H1 (cell line): ENCODE data around the gene VAT1L. TPM values are rescaled to one million over a fixed set of nuclear protein-coding genes. Genes with fewer than 3 reads are reported as not detected.

Experiments
- CTCF ChIA-PET: fragments of 300-600 bp; sonication (Branson Sonifier 250); formaldehyde crosslinking; loops from one replicate; lab custom pipeline; 2021; ENCODE audit not compliant: partially characterized antibody; lab: Charles Lee
- POLR2A ChIA-PET: fragments of 300-600 bp; sonication (Branson Sonifier 250); formaldehyde crosslinking; loops from one replicate; lab custom pipeline; 2021; ENCODE audit warnings: inconsistent platforms; ENCODE audit not compliant: partially characterized antibody; lab: Charles Lee
- DNase-seq, 2 experiments: peaks; one replicate each; pipeline versions ENCODE4 v3.0.0 to v3.0.0-alpha.2; 2010 to 2022; ENCODE audit warnings: low spot score in 2 of 2, low read depth in 1 of 2, mixed read lengths in 1 of 2
- FAIRE-seq: peaks from 2 replicates; lab custom pipeline; 2011; peaks lifted over from hg19 to GRCh38; lab: Jason Lieb, UNC
- H2AFZ ChIP-seq: 2 replicates; pipeline ENCODE4 v1.8.1; 2012; ENCODE audit warnings: low read length, inconsistent platforms
- H2AK5ac ChIP-seq: 2 replicates; pipeline ENCODE4 v1.6.1; 2013; ENCODE audit warnings: low read depth, low read length
- H2BK120ac ChIP-seq: replicated peaks from 2 replicates; pipeline ENCODE3; 2013; ENCODE audit warnings: low read depth, low read length, inconsistent platforms
- H2BK12ac ChIP-seq: 2 replicates; pipeline ENCODE4 v1.6.1; 2013; ENCODE audit warnings: low read depth, low read length
- H2BK15ac ChIP-seq: 2 replicates; pipeline ENCODE4 v1.6.1; 2013; ENCODE audit warnings: low read length
- H2BK20ac ChIP-seq: 2 replicates; pipeline ENCODE4 v1.6.1; 2013; ENCODE audit warnings: low read length
- H2BK5ac ChIP-seq: 2 replicates; pipeline ENCODE4 v1.6.1; 2013; ENCODE audit warnings: low read depth, low read length
- H3K14ac ChIP-seq: 2 replicates; pipeline ENCODE4 v1.6.1; 2013; ENCODE audit warnings: inconsistent platforms; ENCODE audit not compliant: insufficient read length
- H3K18ac ChIP-seq: 2 replicates; pipeline ENCODE4 v1.6.1; 2013; ENCODE audit warnings: low read length; ENCODE audit errors: extremely low read depth
- H3K23ac ChIP-seq: 2 replicates; pipeline ENCODE4 v1.6.1; 2013; ENCODE audit warnings: inconsistent platforms; ENCODE audit not compliant: insufficient read length
- H3K23me2 ChIP-seq: 2 replicates; pipeline ENCODE4 v1.6.1; 2013; ENCODE audit warnings: low read depth, low read length
- H3K27ac ChIP-seq: 2 replicates; pipeline ENCODE4 v1.6.1; 2011; ENCODE audit warnings: low read depth, low read length, inconsistent platforms
- H3K27me3 ChIP-seq, 4 experiments: replicated peaks in 1 of 4; 1 replicate in 1 of 4; 2 replicates in 3 of 4; pipeline versions ENCODE4 v1.6.1 to v1.8.1; 2011 to 2013; ENCODE audit warnings: low read length in 3 of 4, mild to moderate bottlenecking in 3 of 4, inconsistent platforms in 2 of 4, mixed read lengths in 2 of 4, moderate library complexity in 1 of 4; ENCODE audit not compliant: control insufficient read depth in 3 of 4, insufficient read depth in 3 of 4; ENCODE audit errors: extremely low read depth in 1 of 4
- H3K36me3 ChIP-seq, 4 experiments: 2 replicates each; pipeline versions ENCODE4 v1.6.1 to v1.8.1; 2011 to 2013; ENCODE audit warnings: mild to moderate bottlenecking in 4 of 4, low read length in 3 of 4, moderate library complexity in 2 of 4, control low read depth in 1 of 4, inconsistent platforms in 1 of 4; ENCODE audit not compliant: insufficient read depth in 4 of 4, control insufficient read depth in 2 of 4
- H3K4ac ChIP-seq: replicated peaks from 2 replicates; pipeline ENCODE3; 2013; ENCODE audit warnings: low read length, low read depth, mixed read lengths, inconsistent platforms; ENCODE audit not compliant: insufficient read length
- H3K4me1 ChIP-seq, 4 experiments: replicated peaks in 1 of 4; 1 replicate in 1 of 4; 2 replicates in 3 of 4; pipeline versions ENCODE4 v1.6.1 to v1.8.1; 2011 to 2013; ENCODE audit warnings: low read length in 3 of 4, inconsistent platforms in 2 of 4, mixed read lengths in 1 of 4; ENCODE audit not compliant: insufficient read depth in 4 of 4, control insufficient read depth in 3 of 4
- H3K4me2 ChIP-seq, 2 experiments: 2 replicates each; pipeline versions ENCODE4 v1.6.1 to v1.8.1; 2011 to 2013; ENCODE audit warnings: low read depth in 2 of 2, low read length in 2 of 2, control low read depth in 1 of 2, inconsistent platforms in 1 of 2, mild to moderate bottlenecking in 1 of 2; ENCODE audit not compliant: insufficient read depth in 1 of 2
- H3K4me3 ChIP-seq, 4 experiments: fragments of 200-600, 300-600 bp in 1 of 4; sonication (generic), shearing (Covaris generic), sonication (Bioruptor Twin) in 1 of 4; 2 replicates each; pipeline versions ENCODE4 v1.5.1 to v1.8.1; 2011 to 2016; ENCODE audit warnings: low read length in 4 of 4, low read depth in 3 of 4, control low read depth in 2 of 4, inconsistent platforms in 2 of 4, mild to moderate bottlenecking in 2 of 4, mixed read lengths in 1 of 4, moderate library complexity in 1 of 4; ENCODE audit not compliant: insufficient read depth in 2 of 4; ENCODE audit errors: extremely low read depth in 1 of 4
- H3K56ac ChIP-seq: replicated peaks from 2 replicates; pipeline ENCODE3; 2013; ENCODE audit warnings: low read depth, mild to moderate bottlenecking, mixed read lengths, low read length, inconsistent platforms; ENCODE audit not compliant: insufficient read length
- H3K79me1 ChIP-seq: 2 replicates; pipeline ENCODE4 v1.6.1; 2013; ENCODE audit warnings: low read depth, low read length, control low read depth
- H3K79me2 ChIP-seq, 2 experiments: 2 replicates each; pipeline versions ENCODE4 v1.6.1 to v1.8.1; 2012 to 2013; ENCODE audit warnings: low read length in 2 of 2, mild to moderate bottlenecking in 2 of 2, inconsistent platforms in 1 of 2; ENCODE audit not compliant: insufficient read depth in 2 of 2, control insufficient read depth in 1 of 2
- H3K9ac ChIP-seq, 4 experiments: replicated peaks in 1 of 4; 1 replicate in 1 of 4; 2 replicates in 3 of 4; pipeline versions ENCODE4 v1.6.1 to v1.8.1; 2011 to 2013; ENCODE audit warnings: low read depth in 3 of 4, low read length in 3 of 4, control low read depth in 2 of 4, mild to moderate bottlenecking in 2 of 4, moderate library complexity in 2 of 4, inconsistent platforms in 1 of 4; ENCODE audit errors: extremely low read depth in 1 of 4
- H3K9me3 ChIP-seq, 2 experiments: 2 replicates each; pipeline versions ENCODE4 v1.6.1 to v1.8.1; 2012 to 2013; ENCODE audit warnings: mild to moderate bottlenecking in 2 of 2, moderate library complexity in 2 of 2, control low read depth in 1 of 2, inconsistent platforms in 1 of 2, low read depth in 1 of 2, low read length in 1 of 2, mixed read lengths in 1 of 2; ENCODE audit not compliant: insufficient read depth in 2 of 2
- H4K20me1 ChIP-seq, 2 experiments: replicated peaks in 1 of 2; 2 replicates each; pipeline versions ENCODE3 to v1.8.1; 2011 to 2013; ENCODE audit warnings: inconsistent platforms in 2 of 2, low read length in 2 of 2, mild to moderate bottlenecking in 1 of 2; ENCODE audit not compliant: insufficient read depth in 2 of 2, control insufficient read depth in 1 of 2
- H4K5ac ChIP-seq: 2 replicates; pipeline ENCODE4 v1.6.1; 2013; ENCODE audit warnings: low read length, low read depth, mixed read lengths, inconsistent platforms; ENCODE audit not compliant: insufficient read length
- H4K8ac ChIP-seq: 2 replicates; pipeline ENCODE4 v1.8.0; 2013; ENCODE audit warnings: mild to moderate bottlenecking, moderate library complexity, low read length, inconsistent platforms; ENCODE audit not compliant: insufficient read depth; ENCODE audit errors: extremely low read depth
- H4K91ac ChIP-seq: replicated peaks from 2 replicates; pipeline ENCODE3; 2013; ENCODE audit warnings: low read length, mixed read lengths, inconsistent platforms; ENCODE audit not compliant: insufficient read length
- WGBS, 2 experiments: shearing (Covaris generic) in 1 of 2; methylation state at CpG; one replicate each; pipeline versions ENCODE4 v1.1.6 to v1.1.7; 2013 to 2015; ENCODE audit warnings: low lambda C conversion rate in 2 of 2, mixed read lengths in 2 of 2, inconsistent platforms in 1 of 2, low coverage in 1 of 2, missing lambda C conversion rate in 1 of 2; ENCODE audit not compliant: insufficient replicate concordance in 2 of 2, insufficient coverage in 1 of 2, insufficient read length in 1 of 2; ENCODE audit errors: extremely low coverage in 1 of 2, missing lambda C conversion rate in 1 of 2; 5-methylcytosine and 5-hydroxymethylcytosine counted together
- polyA plus RNA-seq, 7 experiments: library from polyadenylated mRNA; depleted of rRNA in 3 of 7; stranded (reverse) in 5 of 7; unstranded in 2 of 7; fragments of >200 nt in 5 of 7; fragments of 200-250 nt in 2 of 7; gene quantifications; 1 replicate in 5 of 7; 2 replicates in 1 of 7; 4 replicates in 1 of 7; pipeline versions ENCODE4 v1.2.1 to v1.2.3, GENCODE V29; 2011 to 2013; ENCODE audit warnings: missing spikeins in 2 of 7, mixed read lengths in 2 of 7
- total RNA-seq: library from RNA; stranded (reverse); fragmentation: NEBNext Ultra II Directional; extraction: Animal tissue kit (Norgen Biotek cat#: 25700); gene quantifications from 2 replicates; pipeline ENCODE4 v1.2.1, GENCODE V29; 2021
- TF ChIP-seq, protein P1 (sequence below): IDR thresholded peaks from 2 replicates; pipeline ENCODE4 v1.6.1; 2012; ENCODE audit warnings: inconsistent platforms

Gene VAT1L
- total and polyA plus RNA-seq, 2 of the 8 experiments (the other 6 are each of a cell fraction or from before 2014, with no cell fraction given): 46.3 to 48.2 TPM

DNA sequence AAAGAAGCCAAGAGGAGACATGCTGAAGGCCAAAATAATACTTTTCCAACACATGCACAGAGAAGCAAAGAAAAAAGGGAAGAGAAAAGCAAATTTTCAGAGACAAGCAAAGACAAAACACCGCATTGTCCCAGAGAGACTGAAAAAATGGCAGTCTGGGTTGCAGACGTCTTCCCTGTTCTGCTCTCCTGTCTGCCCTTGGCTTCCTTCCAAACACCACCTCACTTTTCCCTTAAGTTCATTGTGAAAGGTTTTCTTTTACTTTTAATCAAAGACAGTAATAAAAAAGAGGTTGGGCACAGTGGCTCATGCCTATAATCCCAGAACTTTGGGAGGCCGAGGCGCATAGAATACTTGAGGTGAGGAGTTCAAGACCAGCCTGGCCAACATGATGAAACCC lies 21.2 kb upstream of the VAT1L start:
- DNase-seq (no peak), FAIRE-seq (no peak)
- CTCF ChIA-PET: interaction anchor here (1.0 to 1.1 kb wide), 2 partner anchors 14 to 16 kb away, joined by 3 read pairs; no protein-coding TSS in a partner anchor
- Histone ChIP-seq H3K27ac (no peak overlapping the region), H4K8ac (no peak overlapping the region), H3K9ac (no peak overlapping the region), H4K91ac (no peak overlapping the region), H3K18ac (no peak overlapping the region), H2BK15ac (no peak overlapping the region), H4K20me1 (no peaks in the 10 kb centered on the region), H4K5ac (no peak overlapping the region), H3K4me2 (no peak overlapping the region), H2BK120ac (no peak overlapping the region), H3K23me2 (no peaks in the 10 kb centered on the region), H3K27me3 (no peaks in the 10 kb centered on the region), H3K56ac (no peak overlapping the region), H2BK12ac (no peak overlapping the region), H3K4ac (no peak overlapping the region), H3K4me3 (no peak overlapping the region), H3K79me2 (no peaks in the 10 kb centered on the region), H2BK5ac (no peak overlapping the region), H2BK20ac (no peak overlapping the region), H3K14ac (no peak overlapping the region), H3K36me3 (no peaks in the 10 kb centered on the region), H3K4me1 (no peaks in the 10 kb centered on the region), H3K23ac (no peak overlapping the region), H2AFZ (no peak overlapping the region), H3K79me1 (no peaks in the 10 kb centered on the region), H2AK5ac (no peak overlapping the region), H3K9me3 (no peaks in the 10 kb centered on the region)
- TF ChIP-seq, protein P1, sequence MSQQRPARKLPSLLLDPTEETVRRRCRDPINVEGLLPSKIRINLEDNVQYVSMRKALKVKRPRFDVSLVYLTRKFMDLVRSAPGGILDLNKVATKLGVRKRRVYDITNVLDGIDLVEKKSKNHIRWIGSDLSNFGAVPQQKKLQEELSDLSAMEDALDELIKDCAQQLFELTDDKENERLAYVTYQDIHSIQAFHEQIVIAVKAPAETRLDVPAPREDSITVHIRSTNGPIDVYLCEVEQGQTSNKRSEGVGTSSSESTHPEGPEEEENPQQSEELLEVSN: no peak
- POLR2A ChIA-PET: no interaction called here
- 84% methylated on average over 4 of the region's 4 CpGs; no CpG with 5 or more reads in 1 of the 2 experiments for WGBS, 2 experiments
